CD4-positive, alpha-beta T cell treated with Interleukin-15 for 4 hours (primary cell): ENCODE data around the gene TRAPPC3.
A peak's percentile ranks its signal among the peaks of the same experiment; 100 is the strongest.
"Not testable (repeated sequence)": the region's sequence is repeated elsewhere in the genome, so short reads cannot be mapped to it uniquely, and the experiment has no call there.

Experiments used
- DNase-seq: peaks from one replicate; pipeline ENCODE4 v3.0.0-alpha.2; 2020; ENCODE audit warnings: low spot score

Gene TRAPPC3

GRCh38 chr1:36166136-36166535 is 16.9 kb upstream of the TRAPPC3 start:
- DNase-seq, result no peak

- DNase-seq, result no peak
Observed at GRCh38 chr1:36165145-36165544, 15.9 kb upstream of the TRAPPC3 start.

- no peak for DNase-seq
Observed at GRCh38 chr1:36164361-36164760, 15.1 kb upstream of the TRAPPC3 start.

GRCh38 chr1:36163426-36163825 is 14.1 kb upstream of the TRAPPC3 start:
- no peak for DNase-seq

- DNase-seq, result no peak
Observed at GRCh38 chr1:36162680-36163239, 13.5 kb upstream of the TRAPPC3 start.

GRCh38 chr1:36161641-36162531 is 12.6 kb upstream of the TRAPPC3 start:
- DNase-seq, result peak; percentile 28

GRCh38 chr1:36160949-36161485 is 11.7 kb upstream of the TRAPPC3 start:
- peak; percentile 47 for DNase-seq

- no peak for DNase-seq
Observed at GRCh38 chr1:36160388-36160948, 11.2 kb upstream of the TRAPPC3 start.

GRCh38 chr1:36159614-36160387 is 10.5 kb upstream of the TRAPPC3 start:
- DNase-seq, result no peak

- DNase-seq, result not testable (repeated sequence)
Observed at GRCh38 chr1:36158827-36159252, 9.6 kb upstream of the TRAPPC3 start.

GRCh38 chr1:36157973-36158826 is 8.9 kb upstream of the TRAPPC3 start:
- no peak for DNase-seq

GRCh38 chr1:36157115-36157903 is 8.0 kb upstream of the TRAPPC3 start:
- DNase-seq, result no peak

- DNase-seq, result peak; percentile 47
Observed at GRCh38 chr1:36156329-36157114, 7.2 kb upstream of the TRAPPC3 start.

- peak; percentile 85 for DNase-seq
Observed at GRCh38 chr1:36155408-36156328, 6.4 kb upstream of the TRAPPC3 start, which contains the start of gene MAP7D1. Gene MAP7D1 (plus strand): TSS chr1:36156160. CDS start chr1:36156418, 258 bp downstream.

GRCh38 chr1:36154765-36155407 is 5.6 kb upstream of the TRAPPC3 start:
- DNase-seq, result no peak

GRCh38 chr1:36154335-36154734 is 5.0 kb upstream of the TRAPPC3 start:
- DNase-seq, result no peak

- DNase-seq, result no peak
Observed at GRCh38 chr1:36153476-36153875, 4.2 kb upstream of the TRAPPC3 start.

- peak; percentile 64 for DNase-seq
Observed at GRCh38 chr1:36151845-36152203, 2.5 kb upstream of the TRAPPC3 start.
